GM12891 (cell line): ENCODE measurements around the gene NKX6-2.
"Not testable (repeated sequence)": the region's sequence is repeated elsewhere in the genome, so short reads cannot be mapped to it uniquely, and the experiment has no call there.

Source experiments
- DNase-seq: peaks from one replicate; pipeline ENCODE4 v3.0.0; 2011; ENCODE audit warnings: low spot score; ENCODE audit not compliant: insufficient read length
- FAIRE-seq: peaks from 2 replicates; lab custom pipeline; 2011; peaks lifted over from hg19 to GRCh38; lab: Jason Lieb, UNC
- PAX5 ChIP-seq: IDR thresholded peaks from 2 replicates; pipeline ENCODE4 v1.6.1; 2011; ENCODE audit warnings: low read length, moderate library complexity, mild to moderate bottlenecking; ENCODE audit not compliant: insufficient read depth, severe bottlenecking
- POLR2A ChIP-seq: IDR thresholded peaks from 2 replicates; pipeline ENCODE4 v1.6.1; 2011; ENCODE audit warnings: low read depth, low read length, control low read depth
- POLR2AphosphoS5 ChIP-seq: IDR thresholded peaks from 2 replicates; pipeline ENCODE4 v1.6.1; 2011; ENCODE audit warnings: low read depth, low read length, control low read depth
- POU2F2 ChIP-seq: IDR thresholded peaks from 2 replicates; pipeline ENCODE4 v1.6.1; 2011; ENCODE audit warnings: low read depth, mild to moderate bottlenecking, control low read depth, low read length, moderate library complexity
- SPI1 ChIP-seq: IDR thresholded peaks from 2 replicates; pipeline ENCODE4 v1.6.1; 2011; ENCODE audit warnings: low read depth, low read length, control low read depth
- TAF1 ChIP-seq: IDR thresholded peaks from 2 replicates; pipeline ENCODE4 v1.6.1; 2011; ENCODE audit warnings: low read depth, low read length, control low read depth

Gene NKX6-2

DNA sequence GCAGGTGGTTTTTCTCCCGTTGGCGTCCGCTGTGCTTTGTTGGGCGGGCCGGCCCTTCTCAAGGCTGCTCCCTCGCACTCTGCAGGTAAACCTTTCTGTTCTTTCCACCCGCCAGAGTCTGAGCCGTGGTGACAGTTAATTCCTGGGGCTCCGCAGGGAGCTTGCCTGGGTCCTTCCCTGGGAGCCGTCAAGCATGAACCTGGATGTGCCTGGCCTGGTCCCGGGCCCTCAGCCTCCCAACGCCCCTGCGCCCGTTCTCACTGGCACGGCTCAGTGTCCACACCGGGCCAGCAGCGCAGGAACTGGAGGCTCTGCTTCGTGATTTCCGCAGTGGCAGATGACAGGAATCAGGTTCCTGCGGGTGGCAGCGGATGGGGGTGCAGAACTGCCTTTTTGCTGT is 10.9 kb upstream of the NKX6-2 start:
- no peak for DNase-seq
- no peak for TF ChIP-seq SPI1
- TF ChIP-seq TAF1 = no peak
- TF ChIP-seq PAX5 = no peak
- no peak for TF ChIP-seq POLR2AphosphoS5
- no peak for TF ChIP-seq POLR2A
- no peak for TF ChIP-seq POU2F2
- no peak for FAIRE-seq

DNA sequence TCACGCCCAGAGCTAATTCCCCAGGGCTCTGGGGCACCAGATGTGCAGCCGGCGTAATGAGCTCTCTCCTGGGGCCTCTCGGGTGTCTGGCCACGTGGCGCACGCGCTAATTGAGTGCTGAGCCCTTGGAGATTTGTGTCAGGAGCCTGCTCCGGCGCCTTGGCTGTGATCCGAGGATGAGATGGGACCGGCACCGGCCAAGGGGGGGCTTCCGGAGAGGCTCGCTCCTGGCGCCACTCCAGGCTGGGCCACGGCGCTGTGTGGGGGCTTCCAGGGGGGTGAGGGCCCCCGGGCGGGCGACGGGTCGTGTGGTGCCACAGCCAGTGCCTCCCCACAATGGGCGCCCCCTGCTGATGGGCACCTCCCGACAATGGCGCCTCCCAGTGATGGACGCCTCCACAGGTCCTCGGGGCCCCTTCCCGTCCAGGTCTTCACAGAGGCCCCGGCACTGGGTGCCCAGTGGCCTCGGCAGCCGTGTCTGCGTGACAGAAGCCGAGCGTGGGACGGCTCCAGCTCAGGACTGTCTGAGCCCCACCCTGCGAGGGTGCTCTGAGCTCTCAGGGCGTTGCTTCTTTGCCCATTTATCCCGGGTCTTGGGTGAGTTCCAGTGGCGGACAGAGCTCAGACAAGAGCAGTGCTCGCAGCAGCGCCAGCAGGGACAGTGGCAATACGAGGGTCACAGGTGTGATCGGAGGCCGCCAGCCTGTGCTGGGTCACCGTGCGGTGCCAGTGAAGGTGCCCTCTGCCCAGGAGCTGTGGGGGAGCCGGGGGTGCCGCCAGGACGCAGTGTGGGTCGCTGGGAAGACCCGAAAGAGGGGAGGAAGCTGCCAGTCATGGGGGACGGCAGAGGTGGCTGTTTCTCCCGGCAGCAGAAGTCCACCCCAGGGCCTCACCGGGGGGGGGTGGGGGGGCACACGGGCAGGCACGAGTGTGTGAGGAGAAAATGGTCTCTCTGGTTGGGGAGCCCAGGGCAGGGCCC is 8.2 kb upstream of the NKX6-2 start:
- FAIRE-seq = no peak
- no peak for DNase-seq
- TF ChIP-seq PAX5 = no peak
- no peak for TF ChIP-seq POLR2A
- TF ChIP-seq POU2F2 = no peak
- TF ChIP-seq POLR2AphosphoS5 = no peak

DNA sequence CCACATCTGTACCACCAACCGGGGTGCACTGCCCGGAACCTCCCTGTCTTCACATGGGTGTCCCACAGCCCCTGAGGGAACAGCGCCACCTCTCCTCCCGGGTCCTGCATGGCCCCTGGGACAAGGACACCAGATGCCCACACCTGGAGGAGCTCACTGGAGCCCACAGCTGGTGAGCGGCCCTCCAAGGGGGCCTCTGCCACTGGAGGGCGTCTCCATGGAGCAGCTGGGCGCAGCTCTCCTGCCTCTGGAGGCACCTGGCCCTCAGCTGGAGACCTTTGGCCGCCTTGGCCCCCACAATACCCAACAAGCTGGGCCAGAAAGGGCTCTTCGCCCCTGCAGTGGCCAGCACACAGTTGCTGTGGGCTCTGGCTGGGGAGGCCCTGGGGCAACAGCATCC is 7.3 kb upstream of the NKX6-2 start:
- TF ChIP-seq PAX5 = no peak
- no peak for TF ChIP-seq TAF1
- TF ChIP-seq POLR2A = no peak
- no peak for TF ChIP-seq SPI1
- TF ChIP-seq POU2F2 = no peak
- no peak for TF ChIP-seq POLR2AphosphoS5
- FAIRE-seq = no peak
- no peak for DNase-seq

DNA sequence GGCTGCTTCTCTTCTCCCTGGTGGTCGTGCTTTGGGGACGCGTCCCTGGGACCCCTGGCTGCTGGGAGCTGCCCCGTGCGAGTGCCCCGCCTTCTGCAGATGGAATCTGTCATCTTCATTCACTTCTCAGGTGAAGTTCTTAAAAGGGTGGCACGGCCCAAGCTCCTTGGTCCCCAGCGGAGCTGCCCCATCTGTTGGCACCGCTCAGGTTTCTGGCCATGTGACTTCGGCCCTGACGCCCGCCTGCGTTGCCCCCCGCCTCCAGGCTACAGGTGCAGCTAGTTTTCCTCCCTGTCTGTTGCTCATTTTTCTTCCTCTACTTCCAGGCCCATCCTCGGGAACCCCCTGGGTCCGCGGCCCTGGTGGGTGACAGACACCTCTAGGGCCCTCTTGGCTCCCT is 6.8 kb upstream of the NKX6-2 start:
- no peak for DNase-seq
- FAIRE-seq = no peak

DNA sequence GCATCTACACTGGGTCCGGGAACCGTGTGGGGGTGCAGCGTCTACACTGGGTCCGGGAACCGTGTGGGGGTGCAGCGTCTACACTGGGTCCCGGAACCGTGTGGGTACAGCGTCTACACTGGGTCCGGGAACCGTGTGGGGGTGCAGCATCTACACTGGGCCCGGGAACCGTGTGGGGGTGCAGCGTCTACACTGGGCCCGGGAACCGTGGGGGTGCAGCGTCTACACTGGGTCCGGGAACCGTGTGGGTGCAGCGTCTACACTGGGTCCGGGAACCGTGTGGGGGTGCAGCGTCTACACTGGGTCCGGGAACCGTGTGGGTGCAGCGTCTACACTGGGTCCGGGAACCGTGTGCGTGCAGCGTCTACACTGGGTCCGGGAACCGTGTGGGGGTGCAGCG is 6.2 kb upstream of the NKX6-2 start:
- FAIRE-seq, DNase-seq: not testable (repeated sequence)

More for the DNA sequence above, 6.8 kb upstream of the NKX6-2 start:
- TF ChIP-seq POU2F2 (no peak), POLR2A (no peak), PAX5 (no peak), SPI1 (no peak), TAF1 (no peak), POLR2AphosphoS5 (no peak)

DNA sequence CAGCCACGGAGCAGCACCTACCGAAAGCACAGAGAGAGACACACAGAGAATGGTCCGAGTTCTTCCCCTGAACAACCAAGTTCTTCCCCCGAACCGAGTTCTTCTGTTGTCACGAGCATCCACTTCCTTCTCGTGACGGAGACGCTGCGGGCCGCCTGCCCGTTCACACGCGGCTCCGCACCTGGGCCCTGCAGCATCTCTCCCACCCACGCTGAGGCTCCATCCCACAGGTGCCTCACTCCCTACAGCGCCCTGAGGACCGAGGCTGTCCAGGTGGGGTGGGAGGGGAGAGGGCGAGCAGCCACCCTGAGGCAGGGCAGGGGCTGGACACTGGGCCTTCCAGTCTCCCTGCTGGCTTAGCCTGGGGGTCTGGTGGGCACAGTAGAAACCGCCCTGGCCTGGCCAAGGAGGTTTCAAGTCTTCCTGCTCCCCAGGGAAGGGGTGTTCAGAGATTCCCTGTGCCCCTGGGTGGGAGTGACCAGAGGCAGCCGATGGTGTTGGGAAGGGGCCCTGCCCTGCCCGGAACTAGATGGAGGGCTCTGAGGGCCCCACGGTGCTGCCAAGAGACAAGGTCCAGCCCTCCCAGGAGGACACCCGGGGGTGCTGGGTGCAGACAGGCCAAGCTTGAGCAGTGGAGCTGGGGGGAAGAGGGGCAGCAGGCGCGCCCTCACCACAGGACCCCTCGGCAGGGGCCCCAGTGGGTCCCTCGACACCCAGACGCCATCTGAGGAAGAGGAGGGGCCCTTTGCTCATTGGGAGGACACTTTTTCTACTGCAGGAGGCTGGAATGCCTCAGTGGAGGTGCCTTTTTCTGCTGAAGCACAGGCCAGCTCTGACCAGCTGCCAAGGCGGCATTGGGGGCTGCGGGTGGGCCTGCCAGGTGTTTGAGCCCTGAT is 5.2 kb upstream of the NKX6-2 start:
- TF ChIP-seq PAX5 (no peak), POU2F2 (no peak), TAF1 (no peak), POLR2AphosphoS5 (no peak), POLR2A (no peak), SPI1 (no peak)
- FAIRE-seq (no peak), DNase-seq (no peak)

DNA sequence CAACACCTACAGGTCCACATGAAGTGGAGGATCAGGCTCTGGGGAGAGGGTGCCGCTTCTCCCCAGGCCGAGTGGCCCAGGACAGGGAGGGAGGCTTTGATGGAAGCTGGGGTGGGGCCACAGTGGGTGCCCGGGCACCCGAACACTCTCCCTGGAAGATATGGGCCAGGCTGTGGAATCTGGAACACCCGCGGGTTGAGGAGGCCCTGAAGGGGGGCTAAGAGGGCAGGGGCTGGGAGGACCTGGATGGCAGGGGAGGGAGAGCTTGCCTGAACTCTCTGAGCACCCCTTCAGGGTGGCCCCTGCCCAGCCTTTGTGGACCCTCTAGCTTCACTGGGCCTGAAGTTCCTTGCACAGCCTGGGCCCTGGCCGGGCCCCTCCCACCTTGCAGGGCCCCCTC is 4.5 kb upstream of the NKX6-2 start:
- DNase-seq (no peak), FAIRE-seq (no peak)
- TF ChIP-seq POU2F2 = no peak
- TF ChIP-seq PAX5 = no peak
- no peak for TF ChIP-seq SPI1
- TF ChIP-seq POLR2AphosphoS5 = no peak
- TF ChIP-seq TAF1 = no peak
- no peak for TF ChIP-seq POLR2A

DNA sequence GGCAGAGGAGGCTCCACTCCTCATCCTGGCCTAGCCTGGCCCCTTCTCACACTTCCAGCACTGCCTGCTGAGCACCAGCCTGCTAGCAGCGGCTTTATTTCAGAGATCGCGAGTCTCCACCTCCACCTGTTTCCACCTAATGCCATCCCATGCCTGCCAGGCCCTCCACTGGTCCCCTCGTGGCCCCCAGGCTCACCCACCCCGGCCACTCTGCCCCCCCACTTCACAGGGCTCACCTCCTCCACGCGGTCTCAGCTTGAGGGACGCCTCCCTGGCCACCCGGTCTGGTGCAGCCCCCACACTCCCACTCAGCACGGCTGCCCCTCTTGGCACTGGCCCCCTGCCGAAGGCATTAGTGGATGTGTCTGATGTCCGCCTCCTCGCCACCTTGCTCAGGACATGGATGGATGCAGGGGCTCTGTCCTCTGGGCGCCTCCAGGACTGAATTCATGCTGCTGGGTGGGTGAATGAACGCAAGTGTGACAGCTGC is 3.8 kb upstream of the NKX6-2 start:
- FAIRE-seq = no peak
- no peak for TF ChIP-seq PAX5
- TF ChIP-seq SPI1 = no peak
- no peak for TF ChIP-seq POU2F2
- no peak for TF ChIP-seq POLR2AphosphoS5
- no peak for TF ChIP-seq POLR2A
- TF ChIP-seq TAF1 = no peak
- DNase-seq = no peak

DNA sequence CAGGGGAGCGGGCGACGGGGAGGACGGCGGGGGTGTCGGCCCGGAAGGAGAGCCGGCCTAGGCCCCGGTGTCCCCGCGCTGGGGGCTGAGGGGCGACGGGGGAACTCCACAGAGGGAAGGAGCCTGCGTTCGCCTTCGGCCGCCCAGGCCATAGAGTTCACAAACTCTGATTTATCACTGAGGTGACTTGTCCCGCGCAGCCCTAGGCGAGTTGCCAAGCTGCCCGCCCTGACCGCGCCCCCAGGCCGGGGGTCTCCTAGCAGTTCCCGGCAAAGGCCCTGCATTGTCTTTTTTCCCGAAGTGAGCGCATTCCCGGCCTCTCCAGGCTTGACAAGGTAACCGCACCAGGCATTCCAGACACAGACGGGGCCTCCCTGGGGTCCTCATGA is 2.9 kb upstream of the NKX6-2 start:
- FAIRE-seq (no peak), DNase-seq (no peak)
- TF ChIP-seq POLR2AphosphoS5 = no peak
- no peak for TF ChIP-seq POU2F2
- no peak for TF ChIP-seq POLR2A
- no peak for TF ChIP-seq PAX5
- no peak for TF ChIP-seq SPI1
- TF ChIP-seq TAF1 = no peak
